ENCODE data around the gene COCH. TPM values are rescaled to one million over a fixed set of nuclear protein-coding genes. Genes with fewer than 3 reads are reported as not detected.
A peak's percentile ranks its signal among the peaks of the same experiment; 100 is the strongest.

COCH gene
- total and polyA plus RNA-seq, 10 of the 15 experiments (the other 5 are each of a cell fraction or from before 2014, with no cell fraction given), result 1.8 to 8.3 (median 5.1) TPM

- ChIA-PET RAD21 (ENCODE audit: unreplicated experiment) (no interaction called here), CTCF (interaction anchor here (0.6 to 1.3 kb wide), 2 partner anchors 14 to 519 kb away, joined by 3 to 4 read pairs; no protein-coding TSS in a partner anchor), SMC1A (ENCODE audit: uncharacterized antibody, unreplicated experiment) (no interaction called here), POLR2A (no interaction called here)
- H3K79me2 ChIP-seq (ENCODE audit: control insufficient read depth, insufficient read depth, low read length), result no peaks in the 10 kb centered on the region
- H3K4me1 ChIP-seq (ENCODE audit: control insufficient read depth, insufficient read depth, low read length), result no peaks in the 10 kb centered on the region
- TF ChIP-seq STAT1 (conservative IDR thresholded peaks at IDR 0.05) (no peak), FOS (IDR thresholded peaks at IDR 0.05; ENCODE audit: borderline replicate concordance, extremely low read depth, insufficient read length) (no peak), IKZF1 (conservative IDR thresholded peaks at IDR 0.05) (no peak), RUNX3 (IDR thresholded peaks at IDR 0.05; ENCODE audit: low read length) (peak; percentile 54), BACH1 (IDR thresholded peaks at IDR 0.05; ENCODE audit: borderline replicate concordance) (no peak), BCLAF1 (IDR thresholded peaks at IDR 0.05) (no peak), RFX5 (IDR thresholded peaks at IDR 0.05; ENCODE audit: low read depth, low read length) (no peak), ZNF384 (IDR thresholded peaks at IDR 0.05; ENCODE audit: borderline replicate concordance, low read depth, low read length) (no peak), SMC3 (IDR thresholded peaks at IDR 0.05; ENCODE audit: borderline replicate concordance, low read length) (no peak), HCFC1 (IDR thresholded peaks at IDR 0.05; ENCODE audit: low read length) (no peak), SPI1 (IDR thresholded peaks at IDR 0.05; ENCODE audit: borderline replicate concordance, insufficient read depth, low read depth, low read length) (0 out of 2 replicates have a peak, but pooled peaks have one; percentile 22), CEBPB (IDR thresholded peaks at IDR 0.05; ENCODE audit: borderline replicate concordance in 1 of 2, low read depth in 2 of 2, low read length in 2 of 2) (no peak), SIN3A (IDR thresholded peaks at IDR 0.05; ENCODE audit: low read depth, low read length) (no peak), MAX (IDR thresholded peaks at IDR 0.05; ENCODE audit: low read depth, low read length) (no peak), NKRF (conservative IDR thresholded peaks at IDR 0.05) (no peak), NR2C1 (IDR thresholded peaks at IDR 0.05) (no peak), ASH2L (IDR thresholded peaks at IDR 0.05; ENCODE audit: borderline replicate concordance, low read depth) (no peak)
- H2AFZ ChIP-seq (ENCODE audit: control insufficient read depth, low read depth, low read length), result no peak overlapping the region
- ATAC-seq, result peak; percentile 61
- no peaks in the 10 kb centered on the region for H4K20me1 ChIP-seq (ENCODE audit: control insufficient read depth, insufficient read depth)
- no peak overlapping the region for H3K27ac ChIP-seq (ENCODE audit: control insufficient read depth, insufficient read depth)
- intact Hi-C loops (cut with micrococcal nuclease; ENCODE audit: unreplicated experiment), result no loop called here
- BruUV-seq (replicated peaks), result no TSS peak
- no peak for FAIRE-seq
- in situ Hi-C loops (cut with MboI), result no loop called here
- DNase-seq (ENCODE audit: low read depth, low spot score), result no peak
- no peak overlapping the region for H3K4me2 ChIP-seq (ENCODE audit: control insufficient read depth, insufficient read depth)
- no peak overlapping the region for H3K9ac ChIP-seq (ENCODE audit: control insufficient read depth, insufficient read depth, low read length)
- no peaks in the 10 kb centered on the region for H3K9me3 ChIP-seq (replicated peaks; ENCODE audit: control insufficient read depth, insufficient read depth, low read length)
- H3K4me3 ChIP-seq, result no peak overlapping the region
- no peaks in the 10 kb centered on the region; a peak in 1 of 4 replicates for H3K36me3 ChIP-seq (ENCODE audit: control insufficient read depth in 2 of 2, insufficient read depth in 2 of 2, low read length in 1 of 2)
- H3K27me3 ChIP-seq (replicated peaks in 1 of 2; ENCODE audit: control insufficient read depth in 2 of 2, insufficient read depth in 2 of 2, low read length in 1 of 2), result no peaks in the 10 kb centered on the region
Observed at GRCh38 chr14:30928462-30928861, 54.1 kb downstream of the COCH start.

Measured in GM12878 (cell line).